Hepatic stellate cell (primary cell): Measurements from ENCODE around the gene NOX3.
A peak's percentile ranks its signal among the peaks of the same experiment; 100 is the strongest.
"Not testable (repeated sequence)": the region's sequence is repeated elsewhere in the genome, so short reads cannot be mapped to it uniquely, and the experiment has no call there.

Experiments used
- DNase-seq: peaks from one replicate; pipeline ENCODE4 v3.0.0; 2011; ENCODE audit warnings: low spot score

Gene NOX3

GRCh38 chr6:155455766-155456165 is at the start of gene NOX3:
Gene NOX3, minus strand, starts transcription at chr6:155455839. Its CDS starts 39 bp downstream, at chr6:155455800.
- DNase-seq, result no peak

- DNase-seq, result no peak
Observed at GRCh38 chr6:155504848-155505607, 49.4 kb upstream of the NOX3 start.

- DNase-seq, result no peak
Observed at GRCh38 chr6:155502393-155502792, 46.8 kb upstream of the NOX3 start.

- no peak for DNase-seq
Observed at GRCh38 chr6:155499574-155499973, 43.9 kb upstream of the NOX3 start.

GRCh38 chr6:155498370-155498769 is 42.7 kb upstream of the NOX3 start:
- no peak for DNase-seq

- DNase-seq, result no peak
Observed at GRCh38 chr6:155497273-155497672, 41.6 kb upstream of the NOX3 start.

- peak; percentile 37 for DNase-seq
Observed at GRCh38 chr6:155495011-155495768, 39.6 kb upstream of the NOX3 start.

GRCh38 chr6:155493694-155494143 is 38.1 kb upstream of the NOX3 start:
- DNase-seq, result peak; percentile 70

- no peak for DNase-seq
Observed at GRCh38 chr6:155493026-155493693, 37.5 kb upstream of the NOX3 start.

- DNase-seq, result no peak
Observed at GRCh38 chr6:155492061-155492735, 36.6 kb upstream of the NOX3 start.

GRCh38 chr6:155491421-155491820 is 35.8 kb upstream of the NOX3 start:
- no peak for DNase-seq

- DNase-seq, result not testable (repeated sequence)
Observed at GRCh38 chr6:155488197-155488596, 32.6 kb upstream of the NOX3 start.

GRCh38 chr6:155487371-155488130 is 31.9 kb upstream of the NOX3 start:
- no peak for DNase-seq

GRCh38 chr6:155486721-155487294 is 31.2 kb upstream of the NOX3 start:
- DNase-seq, result no peak

GRCh38 chr6:155485756-155486155 is 30.1 kb upstream of the NOX3 start:
- DNase-seq, result no peak

- no peak for DNase-seq
Observed at GRCh38 chr6:155483858-155484257, 28.2 kb upstream of the NOX3 start.

- DNase-seq, result no peak
Observed at GRCh38 chr6:155481215-155481614, 25.6 kb upstream of the NOX3 start.

- DNase-seq, result no peak
Observed at GRCh38 chr6:155473741-155474140, 18.1 kb upstream of the NOX3 start.

GRCh38 chr6:155472886-155473285 is 17.2 kb upstream of the NOX3 start:
- no peak for DNase-seq

- DNase-seq, result not testable (repeated sequence)
Observed at GRCh38 chr6:155470979-155471616, 15.5 kb upstream of the NOX3 start.

- DNase-seq, result not testable (repeated sequence)
Observed at GRCh38 chr6:155468543-155468942, 12.9 kb upstream of the NOX3 start.
